WTC11 (cell line): ENCODE results near the gene SLC28A1. TPM values are rescaled to one million over a fixed set of nuclear protein-coding genes. Genes with fewer than 3 reads are reported as not detected.

ENCODE experiments used
- total RNA-seq: library from RNA; stranded (reverse); gene quantifications from 3 replicates; pipeline ENCODE4 v1.2.3, GENCODE V29; 2021

Gene SLC28A1
- total RNA-seq, 1 experiment from 2014 or later, result not detected

Other genes starting within 250 kb of the SLC28A1 start
- 21.2 to 22.6 TPM (median 21.4 TPM) in 3 replicates for gene WDR73, start 230.4 kb upstream of the SLC28A1 start, total RNA-seq
- gene NMB, start 226.5 kb upstream of the SLC28A1 start, total RNA-seq, result 14.9 to 16.2 TPM (median 15.3 TPM) in 3 replicates
- gene SEC11A, start 168.5 kb upstream of the SLC28A1 start, total RNA-seq, result 214 to 228 TPM (median 217 TPM) in 3 replicates
- 26.7 to 28.0 TPM (median 27.6 TPM) in 3 replicates for gene ZNF592, start 136.1 kb upstream of the SLC28A1 start, total RNA-seq
- gene ALPK3, start 67.3 kb upstream of the SLC28A1 start, total RNA-seq, result 16.5 to 23.0 TPM (median 20.9 TPM) in 3 replicates
- gene PDE8A, start 97.2 kb downstream of the SLC28A1 start, total RNA-seq, result 10.2 to 13.9 TPM (median 12.7 TPM) in 3 replicates